ENCODE data around the gene SH3D19. TPM values are rescaled to one million over a fixed set of nuclear protein-coding genes. Genes with fewer than 3 reads are reported as not detected.
A peak's percentile ranks its signal among the peaks of the same experiment; 100 is the strongest.

Gene SH3D19
- total and polyA plus RNA-seq, 2 of the 4 experiments (the other 2 are of a cell fraction) = 14.4 to 27.2 TPM

GRCh38 chr4:151204925-151205524 lies 120.4 kb downstream of the SH3D19 start:
- DNase-seq (no peak), ATAC-seq (ENCODE audit: low read depth) (no peak)
- H2BK15ac ChIP-seq (ENCODE audit: low read depth, low read length) = no peak overlapping the region
- no TSS peak for BruUV-seq (replicated peaks)
- dilution Hi-C loops (cut with HindIII; ENCODE audit: low sequenced_read_pairs, unreplicated experiment) = no loop called here
- no peak overlapping the region for H2AK5ac ChIP-seq (ENCODE audit: low read depth, low read length)
- no peak overlapping the region for H3K9ac ChIP-seq (ENCODE audit: low read depth, low read length)
- no peaks in the 10 kb centered on the region for H3K9me1 ChIP-seq (ENCODE audit: insufficient read depth, low read length)
- H4K20me1 ChIP-seq (ENCODE audit: insufficient read depth, low read length) = no peaks in the 10 kb centered on the region
- ChIA-PET CTCF (no interaction called here), POLR2A (ENCODE audit: unreplicated experiment) (no interaction called here)
- intact Hi-C loops (cut with micrococcal nuclease) = no loop called here
- in situ Hi-C loops (cut with MboI; ENCODE audit: low sequenced_read_pairs) = no loop called here
- H3K4me3 ChIP-seq (ENCODE audit: insufficient read depth, low read depth, low read length) = no peak overlapping the region
- TF ChIP-seq FOS (IDR thresholded peaks at IDR 0.05; ENCODE audit: low read depth, low read length) = no peak
- no peak for TF ChIP-seq SMC3 (IDR thresholded peaks at IDR 0.05; ENCODE audit: low read depth, low read length)
- no peak for TF ChIP-seq USF2 (IDR thresholded peaks at IDR 0.05; ENCODE audit: low read depth, low read length)
- no peak for TF ChIP-seq CEBPB (IDR thresholded peaks at IDR 0.05; ENCODE audit: low read depth, low read length)
- TF ChIP-seq MXI1 (IDR thresholded peaks at IDR 0.05; ENCODE audit: borderline replicate concordance, low read depth, low read length) = no peak
- TF ChIP-seq, protein P1, sequence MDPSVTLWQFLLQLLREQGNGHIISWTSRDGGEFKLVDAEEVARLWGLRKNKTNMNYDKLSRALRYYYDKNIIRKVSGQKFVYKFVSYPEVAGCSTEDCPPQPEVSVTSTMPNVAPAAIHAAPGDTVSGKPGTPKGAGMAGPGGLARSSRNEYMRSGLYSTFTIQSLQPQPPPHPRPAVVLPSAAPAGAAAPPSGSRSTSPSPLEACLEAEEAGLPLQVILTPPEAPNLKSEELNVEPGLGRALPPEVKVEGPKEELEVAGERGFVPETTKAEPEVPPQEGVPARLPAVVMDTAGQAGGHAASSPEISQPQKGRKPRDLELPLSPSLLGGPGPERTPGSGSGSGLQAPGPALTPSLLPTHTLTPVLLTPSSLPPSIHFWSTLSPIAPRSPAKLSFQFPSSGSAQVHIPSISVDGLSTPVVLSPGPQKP (IDR thresholded peaks at IDR 0.05; ENCODE audit: borderline replicate concordance, low read depth, low read length) = no peak
- no peak for TF ChIP-seq CHD1 (IDR thresholded peaks at IDR 0.05; ENCODE audit: low read depth, low read length)
- TF ChIP-seq POLR2A (IDR thresholded peaks at IDR 0.05; ENCODE audit: low read depth, low read length) = no peak
- no peak for TF ChIP-seq MAFK (IDR thresholded peaks at IDR 0.05; ENCODE audit: low read depth, low read length)
- no peak for TF ChIP-seq NFE2L2 (IDR thresholded peaks at IDR 0.05; ENCODE audit: low read depth, low read length)
- TF ChIP-seq BHLHE40 (IDR thresholded peaks at IDR 0.05; ENCODE audit: low read depth, low read length) = no peak
- no peak for TF ChIP-seq RCOR1 (IDR thresholded peaks at IDR 0.05; ENCODE audit: insufficient replicate concordance, low read length)
- no peak for TF ChIP-seq RAD21 (IDR thresholded peaks at IDR 0.05; ENCODE audit: low read length)
- TF ChIP-seq CTCF (conservative IDR thresholded peaks at IDR 0.05; ENCODE audit: low read depth, low read length) = no peak
- no peak for TF ChIP-seq MAZ (IDR thresholded peaks at IDR 0.05; ENCODE audit: borderline replicate concordance, low read depth, low read length)
- no peak for TF ChIP-seq RFX5 (IDR thresholded peaks at IDR 0.05; ENCODE audit: low read depth, low read length)
- no peak overlapping the region for H3K4me2 ChIP-seq (ENCODE audit: low read depth, low read length)
- H3K14ac ChIP-seq (replicated peaks; ENCODE audit: low read depth, low read length) = no peak overlapping the region
- H3K36me3 ChIP-seq (ENCODE audit: control insufficient read depth, insufficient read depth, low read length) = no peaks in the 10 kb centered on the region
- H2AK9ac ChIP-seq (replicated peaks; ENCODE audit: low read depth, low read length, poor library complexity) = no peak overlapping the region
- no peak overlapping the region for H2BK5ac ChIP-seq (ENCODE audit: low read depth, low read length, poor library complexity, severe bottlenecking)
- H3K23ac ChIP-seq (ENCODE audit: low read depth, low read length) = no peak overlapping the region
- H3K27ac ChIP-seq (ENCODE audit: insufficient read depth, low read length) = no peak overlapping the region
- peak overlapping the region; percentile 43; the same call in 1 of the 2 replicates for H2BK20ac ChIP-seq (ENCODE audit: low read depth, low read length)
- H3K27me3 ChIP-seq (ENCODE audit: control insufficient read depth, insufficient read depth, low read length) = no peaks in the 10 kb centered on the region
- H4K91ac ChIP-seq (ENCODE audit: insufficient read depth, low read depth, low read length) = no peak overlapping the region
- H3K4ac ChIP-seq (ENCODE audit: low read depth, low read length) = no peak overlapping the region
- peak overlapping the region; percentile 49; the same call in 1 of the 2 replicates for H3K18ac ChIP-seq (ENCODE audit: low read depth, low read length)
- H2AFZ ChIP-seq (replicated peaks; ENCODE audit: low read length, poor library complexity) = no peak overlapping the region
- no peaks in the 10 kb centered on the region for H3K9me3 ChIP-seq (ENCODE audit: control insufficient read depth, insufficient read depth, low read length)
- H3K56ac ChIP-seq (ENCODE audit: extremely low read depth, insufficient read depth, low read length) = no peak overlapping the region
- no CpG with 5 or more reads among the region's 10 CpGs for WGBS, 2 experiments (ENCODE audit: extremely low coverage in 2 of 2, insufficient read length in 1 of 2)
- H2BK120ac ChIP-seq (ENCODE audit: low read depth, low read length) = no peak overlapping the region
- no peak overlapping the region for H4K8ac ChIP-seq (ENCODE audit: low read depth in 2 of 2, low read length in 2 of 2)
- peak overlapping the region; percentile 58; the same call in 1 of the 2 replicates for H4K5ac ChIP-seq (ENCODE audit: low read depth, low read length)
- H3K79me1 ChIP-seq (ENCODE audit: low read depth in 1 of 2, low read length in 2 of 2) = no peaks in the 10 kb centered on the region; a peak in 1 of 4 replicates
- H3K4me1 ChIP-seq (ENCODE audit: control insufficient read depth, insufficient read depth, low read length) = peaks cover 12% of the 10 kb centered on the region
